ENCODE data around the gene PRKAG1. TPM values are rescaled to one million over a fixed set of nuclear protein-coding genes. Genes with fewer than 3 reads are reported as not detected.

The PRKAG1 gene
- total RNA-seq, 6 experiments from 2014 or later, result 24.8 to 36.2 (median 30.1) TPM

DNA sequence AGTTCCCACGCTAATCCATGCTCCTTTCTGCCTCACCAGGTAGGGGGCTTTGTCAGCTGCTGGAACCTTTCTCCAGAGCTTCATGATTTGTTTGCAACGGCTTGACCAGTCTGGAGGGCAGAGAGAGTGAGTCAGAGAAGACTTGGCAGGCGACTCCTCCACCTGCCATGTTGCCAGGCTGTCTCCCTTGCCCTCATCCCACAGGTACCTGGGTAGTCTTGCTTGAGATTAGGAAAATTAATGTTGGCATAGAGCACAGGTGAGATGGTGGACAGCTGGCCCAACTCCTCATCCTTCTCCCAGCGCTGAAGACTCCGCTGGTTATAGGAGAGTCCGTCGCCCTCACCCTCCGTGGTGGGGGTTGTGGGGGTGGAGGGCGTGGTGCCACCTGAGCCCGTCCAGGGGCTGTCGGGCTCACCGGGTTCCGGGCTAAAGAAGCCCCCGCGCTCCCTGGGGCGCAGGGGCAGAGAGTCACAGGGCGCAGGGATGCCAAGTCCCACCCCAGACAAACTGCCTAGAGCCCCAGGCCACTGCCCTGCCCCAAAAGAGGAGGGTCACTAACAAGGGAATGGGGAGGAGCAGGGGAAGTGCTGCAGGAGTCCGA lies 23.4 kb upstream of the PRKAG1 start:
- Histone ChIP-seq H3K9me3 (no peaks in the 10 kb centered on the region), H3K4me3 (no peak overlapping the region), H3K27ac (no peak overlapping the region), H3K36me3 (peaks cover 12 to 96% (median 61%) of the 10 kb centered on the region in 4 donors), H3K27me3 (no peaks in the 10 kb centered on the region), H3K4me1 (no peaks in the 10 kb centered on the region)
- intact Hi-C loops (cut with DNase I), result no loop called here
- ATAC-seq (no peak), DNase-seq (no peak)
- TF ChIP-seq, protein P1, sequence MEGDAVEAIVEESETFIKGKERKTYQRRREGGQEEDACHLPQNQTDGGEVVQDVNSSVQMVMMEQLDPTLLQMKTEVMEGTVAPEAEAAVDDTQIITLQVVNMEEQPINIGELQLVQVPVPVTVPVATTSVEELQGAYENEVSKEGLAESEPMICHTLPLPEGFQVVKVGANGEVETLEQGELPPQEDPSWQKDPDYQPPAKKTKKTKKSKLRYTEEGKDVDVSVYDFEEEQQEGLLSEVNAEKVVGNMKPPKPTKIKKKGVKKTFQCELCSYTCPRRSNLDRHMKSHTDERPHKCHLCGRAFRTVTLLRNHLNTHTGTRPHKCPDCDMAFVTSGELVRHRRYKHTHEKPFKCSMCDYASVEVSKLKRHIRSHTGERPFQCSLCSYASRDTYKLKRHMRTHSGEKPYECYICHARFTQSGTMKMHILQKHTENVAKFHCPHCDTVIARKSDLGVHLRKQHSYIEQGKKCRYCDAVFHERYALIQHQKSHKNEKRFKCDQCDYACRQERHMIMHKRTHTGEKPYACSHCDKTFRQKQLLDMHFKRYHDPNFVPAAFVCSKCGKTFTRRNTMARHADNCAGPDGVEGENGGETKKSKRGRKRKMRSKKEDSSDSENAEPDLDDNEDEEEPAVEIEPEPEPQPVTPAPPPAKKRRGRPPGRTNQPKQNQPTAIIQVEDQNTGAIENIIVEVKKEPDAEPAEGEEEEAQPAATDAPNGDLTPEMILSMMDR (IDR thresholded peaks at IDR 0.05), result no peak
- no peak for TF ChIP-seq POLR2A (IDR thresholded peaks at IDR 0.05)
- WGBS (ENCODE audit: insufficient coverage, low coverage, low lambda C conversion rate, missing lambda C conversion rate), result 99% methylated on average over 10 of the region's 18 CpGs

DNA sequence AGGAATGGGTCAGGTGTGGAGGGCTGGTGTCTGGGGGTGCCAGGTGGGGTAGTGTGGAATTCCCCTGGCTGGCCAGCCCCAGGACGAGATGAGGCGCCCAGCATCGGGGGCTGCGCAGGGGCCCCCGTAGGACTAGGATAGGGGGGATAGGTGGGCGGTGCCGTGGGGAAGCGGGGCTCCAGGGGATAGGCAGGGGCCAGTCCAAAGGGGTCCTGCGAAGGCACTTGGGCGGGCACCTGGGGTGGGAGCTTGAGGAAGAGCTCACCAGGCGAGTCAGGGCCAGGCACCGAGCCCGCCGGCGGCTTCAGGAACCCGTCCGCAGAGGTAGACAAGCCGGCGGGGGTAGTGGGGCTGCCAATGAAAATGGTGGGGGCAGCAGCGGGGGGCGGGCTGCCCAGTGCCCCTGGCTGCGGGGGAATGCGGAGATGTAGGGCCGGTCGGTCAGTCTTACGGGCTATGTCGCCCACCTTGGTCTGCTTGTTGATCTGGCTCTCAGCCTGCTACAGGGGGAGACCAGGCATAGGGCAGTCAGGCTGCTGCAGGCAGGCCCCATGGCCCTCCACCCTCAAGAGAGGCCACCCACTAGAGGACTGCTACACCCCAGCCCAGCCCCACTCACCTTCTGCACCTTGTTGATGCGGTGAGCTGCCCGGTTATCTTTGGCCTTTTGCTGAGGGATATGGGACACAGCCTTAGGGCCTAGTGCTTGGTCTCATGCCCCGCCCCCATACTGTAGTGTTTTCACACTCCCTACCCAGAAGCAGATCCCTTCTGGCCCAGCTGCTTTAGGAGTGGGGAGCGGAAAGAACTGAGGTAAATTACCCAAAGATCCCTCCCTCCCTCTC lies 22.7 kb upstream of the PRKAG1 start:
- H3K9me3 ChIP-seq, result no peaks in the 10 kb centered on the region
- DNase-seq, result no peak
- intact Hi-C loops (cut with DNase I), result no loop called here
- no peak overlapping the region for H3K27ac ChIP-seq
- H3K4me3 ChIP-seq, result no peak overlapping the region
- H3K36me3 ChIP-seq, result peaks cover 12 to 94% (median 62%) of the 10 kb centered on the region in 4 donors
- no peaks in the 10 kb centered on the region for H3K4me1 ChIP-seq
- no peaks in the 10 kb centered on the region for H3K27me3 ChIP-seq
- TF ChIP-seq, protein P1 (IDR thresholded peaks at IDR 0.05), result no peak
- TF ChIP-seq POLR2A (IDR thresholded peaks at IDR 0.05), result no peak
- ATAC-seq, result no peak
- 100% methylated on average over 9 of the region's 31 CpGs for WGBS (ENCODE audit: insufficient coverage, low coverage, low lambda C conversion rate, missing lambda C conversion rate)

DNA sequence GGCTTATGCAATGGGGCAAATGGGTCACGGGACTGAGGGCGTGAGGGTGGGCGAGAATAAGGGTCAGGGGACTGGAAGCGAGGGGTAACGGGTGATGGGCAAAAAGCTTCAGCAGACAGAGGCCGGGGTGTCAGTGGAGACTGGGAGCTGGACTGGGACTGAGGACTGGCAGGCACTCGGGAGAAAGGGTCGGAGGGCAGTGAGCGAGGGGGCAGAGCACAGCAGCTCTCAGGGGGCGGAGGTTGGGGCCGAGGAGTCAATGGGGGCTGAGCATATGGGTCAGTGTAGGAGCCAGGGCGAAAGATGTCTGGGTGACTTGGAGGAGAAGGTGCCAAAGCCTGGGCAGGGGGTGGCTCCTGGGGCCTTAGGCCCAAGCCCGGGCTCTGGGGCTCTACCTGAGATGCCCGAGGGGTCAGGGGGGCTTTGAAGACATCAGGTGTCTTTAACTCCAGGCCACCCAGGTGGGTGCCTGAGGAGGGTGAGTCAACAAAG lies 21.8 kb upstream of the PRKAG1 start:
- ATAC-seq, result no peak
- Histone ChIP-seq H3K27ac (no peak overlapping the region), H3K27me3 (no peaks in the 10 kb centered on the region), H3K36me3 (peaks cover 12 to 87% (median 57%) of the 10 kb centered on the region in 4 donors), H3K4me1 (no peaks in the 10 kb centered on the region), H3K9me3 (no peaks in the 10 kb centered on the region), H3K4me3 (no peak overlapping the region)
- intact Hi-C loops (cut with DNase I), result no loop called here
- WGBS (ENCODE audit: insufficient coverage, low coverage, low lambda C conversion rate, missing lambda C conversion rate), result 96% methylated on average over 12 of the region's 14 CpGs
- peak in 1 of 3 donors; percentile 16 for DNase-seq
- TF ChIP-seq POLR2A (IDR thresholded peaks at IDR 0.05), result no peak
- TF ChIP-seq, protein P1 (IDR thresholded peaks at IDR 0.05), result no peak

DNA sequence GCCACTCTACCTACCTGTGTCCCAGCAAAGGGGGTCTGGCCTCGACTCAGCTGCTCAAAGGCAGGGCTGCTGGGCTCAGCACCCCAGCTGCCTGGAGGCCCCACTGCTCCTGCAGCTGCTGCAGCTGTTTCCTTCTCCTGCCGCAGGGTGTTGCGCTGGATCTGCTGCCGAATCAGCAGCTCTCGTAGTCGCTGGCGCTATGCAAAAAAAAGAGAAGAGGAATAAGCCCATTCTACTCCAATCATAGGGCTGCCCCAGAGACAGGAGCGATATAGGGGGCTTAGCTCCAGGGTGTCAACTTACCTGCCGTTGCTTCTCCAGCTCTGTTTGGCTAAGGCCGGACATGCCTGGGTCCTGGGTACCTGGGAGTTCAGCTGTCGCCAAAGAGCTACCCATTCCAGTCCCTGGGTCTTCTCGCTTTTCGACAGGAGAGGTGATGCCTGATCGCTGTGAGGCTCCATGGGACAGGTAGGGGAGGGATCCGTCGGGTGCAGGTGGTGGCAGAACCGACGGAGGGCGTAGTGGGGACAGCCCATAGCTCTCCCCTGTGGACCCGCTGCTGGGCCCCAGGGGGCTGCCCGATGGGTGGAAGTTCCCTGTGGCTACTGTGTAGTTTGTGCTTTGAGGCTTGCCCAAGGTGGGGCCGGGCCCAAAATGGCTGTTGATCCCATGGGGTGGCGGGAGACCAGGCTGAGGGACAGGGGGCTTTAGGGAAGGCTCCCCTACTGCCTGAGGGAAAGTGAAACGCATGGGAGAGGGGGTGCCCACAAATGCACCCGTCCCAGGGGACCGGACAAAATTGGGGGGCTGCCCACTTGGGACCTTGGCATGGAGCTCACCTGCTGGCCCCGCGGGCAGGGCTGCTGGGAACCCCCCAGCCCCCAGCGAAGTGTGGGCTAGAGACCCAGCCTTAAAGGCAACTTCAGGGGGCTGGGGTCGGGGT lies 21.1 kb upstream of the PRKAG1 start:
- Histone ChIP-seq H3K27me3 (no peaks in the 10 kb centered on the region), H3K4me1 (no peaks in the 10 kb centered on the region), H3K36me3 (peaks cover 12 to 88% (median 54%) of the 10 kb centered on the region in 4 donors), H3K27ac (no peak overlapping the region), H3K4me3 (no peak overlapping the region), H3K9me3 (no peaks in the 10 kb centered on the region)
- 86% methylated on average over 14 of the region's 30 CpGs for WGBS (ENCODE audit: insufficient coverage, low coverage, low lambda C conversion rate, missing lambda C conversion rate)
- TF ChIP-seq, protein P1 (IDR thresholded peaks at IDR 0.05), result no peak
- TF ChIP-seq POLR2A (IDR thresholded peaks at IDR 0.05), result no peak
- intact Hi-C loops (cut with DNase I), result no loop called here
- no peak for DNase-seq
- ATAC-seq, result no peak
